HEK293 (cell line): ENCODE measurements around the gene TRPM2.

Experiments
- CTCF ChIA-PET: fragments of 350-600 bp; formaldehyde crosslinking; extraction: SDS; loops from one replicate; lab custom pipeline; 2021; ENCODE audit warnings: antibody characterized with exemption; lab: Yijun Ruan, JAX
- POLR2A ChIA-PET: fragments of 300-600 bp; formaldehyde crosslinking; extraction: SDS; loops from one replicate; lab custom pipeline; 2020; ENCODE audit warnings: antibody characterized with exemption, inconsistent platforms; lab: Yijun Ruan, JAX
- H3K27ac ChIP-seq: fragments of 200-500 bp; sonication (Bioruptor generic); 2 replicates; pipeline ENCODE4 v1.5.1; 2014; ENCODE audit warnings: low read depth, low read length, control low read depth, inconsistent platforms; ENCODE audit errors: extremely low read depth
- H3K36me3 ChIP-seq, 2 experiments: fragments of 200-500 bp in 1 of 2; sonication (Bioruptor generic) in 1 of 2; 1 replicate in 1 of 2; 2 replicates in 1 of 2; pipeline ENCODE4 v1.5.1; 2014 to 2017; ENCODE audit warnings: inconsistent platforms in 2 of 2, low read length in 2 of 2; ENCODE audit not compliant: control insufficient read depth in 2 of 2, insufficient read depth in 1 of 2
- H3K4me1 ChIP-seq: fragments of 200-500 bp; sonication (Bioruptor generic); 2 replicates; pipeline ENCODE4 v1.5.1; 2014; ENCODE audit warnings: mild to moderate bottlenecking, low read length, inconsistent platforms; ENCODE audit not compliant: control insufficient read depth, insufficient read depth
- H3K4me3 ChIP-seq: 2 replicates; pipeline ENCODE4 v1.5.1; 2011; ENCODE audit warnings: low read depth, mild to moderate bottlenecking, control low read depth, low read length, moderate library complexity
- H3K9me3 ChIP-seq: fragments of 200-500 bp; sonication (Bioruptor generic); 2 replicates; pipeline ENCODE4 v1.5.1; 2014; ENCODE audit warnings: low read depth, low read length, inconsistent platforms; ENCODE audit not compliant: control insufficient read depth, insufficient read depth
- BCL6B ChIP-seq: fragments of 450-650 bp; formaldehyde crosslinking; IDR thresholded peaks from 2 replicates; pipeline ENCODE4 v1.5.1; 2017; ENCODE audit warnings: missing biosample characterization, missing genetic modification characterization
- EGR2 ChIP-seq: fragments of 450-650 bp; formaldehyde crosslinking; IDR thresholded peaks from 2 replicates; pipeline ENCODE4 v1.5.1; 2016; ENCODE audit warnings: low read depth, missing biosample characterization, missing genetic modification characterization
- GLI4 ChIP-seq: fragments of 450-650 bp; formaldehyde crosslinking; IDR thresholded peaks from 2 replicates; pipeline ENCODE4 v1.5.1; 2016; ENCODE audit warnings: missing biosample characterization, missing genetic modification characterization
- KLF1 ChIP-seq: fragments of 450-650 bp; formaldehyde crosslinking; IDR thresholded peaks from 2 replicates; pipeline ENCODE4 v1.5.1; 2016; ENCODE audit warnings: missing biosample characterization, missing genetic modification characterization
- KLF17 ChIP-seq: fragments of 450-650 bp; formaldehyde crosslinking; IDR thresholded peaks from 2 replicates; pipeline ENCODE4 v1.5.1; 2016; ENCODE audit warnings: missing biosample characterization, missing genetic modification characterization
- MZF1 ChIP-seq: fragments of 450-650 bp; formaldehyde crosslinking; IDR thresholded peaks from 2 replicates; pipeline ENCODE4 v1.5.1; 2017; ENCODE audit warnings: missing biosample characterization, missing genetic modification characterization, borderline replicate concordance
- OSR2 ChIP-seq: fragments of 450-650 bp; formaldehyde crosslinking; IDR thresholded peaks from 2 replicates; pipeline ENCODE4 v1.5.1; 2016; ENCODE audit warnings: missing biosample characterization, missing genetic modification characterization
- SP7 ChIP-seq: fragments of 450-650 bp; formaldehyde crosslinking; IDR thresholded peaks from 2 replicates; pipeline ENCODE4 v1.5.1; 2016; ENCODE audit warnings: missing biosample characterization, missing genetic modification characterization
- TRIM28 ChIP-seq: IDR thresholded peaks from 2 replicates; pipeline ENCODE4 v1.6.1; 2011; ENCODE audit warnings: low read length, control low read depth, borderline replicate concordance
- YY1 ChIP-seq: fragments of 450-650 bp; formaldehyde crosslinking; IDR thresholded peaks from 2 replicates; pipeline ENCODE4 v1.5.1; 2018; ENCODE audit warnings: missing biosample characterization, missing genetic modification characterization
- ZBTB6 ChIP-seq: fragments of 450-650 bp; formaldehyde crosslinking; IDR thresholded peaks from 2 replicates; pipeline ENCODE4 v1.5.1; 2017; ENCODE audit warnings: missing biosample characterization, missing genetic modification characterization
- ZNF133 ChIP-seq: fragments of 450-650 bp; formaldehyde crosslinking; IDR thresholded peaks from 2 replicates; pipeline ENCODE4 v1.5.1; 2016; ENCODE audit warnings: missing biosample characterization, missing genetic modification characterization
- ZNF148 ChIP-seq: fragments of 450-650 bp; formaldehyde crosslinking; IDR thresholded peaks from 2 replicates; pipeline ENCODE4 v1.5.0; 2017; ENCODE audit warnings: missing biosample characterization, missing genetic modification characterization, borderline replicate concordance
- ZNF558 ChIP-seq: fragments of 450-650 bp; formaldehyde crosslinking; IDR thresholded peaks from 2 replicates; pipeline ENCODE4 v1.5.1; 2016; ENCODE audit warnings: missing biosample characterization, missing genetic modification characterization
- ZNF707 ChIP-seq: fragments of 450-650 bp; formaldehyde crosslinking; IDR thresholded peaks from 2 replicates; pipeline ENCODE4 v1.5.1; 2016; ENCODE audit warnings: missing biosample characterization, missing genetic modification characterization

Gene TRPM2

GRCh38 chr21:44363278-44363677 is 9.9 kb downstream of the TRPM2 start:
- Histone ChIP-seq H3K36me3 (no peaks in the 10 kb centered on the region), H3K9me3 (no peaks in the 10 kb centered on the region), H3K4me1 (no peaks in the 10 kb centered on the region), H3K4me3 (no peak overlapping the region), H3K27ac (no peak overlapping the region)
- ChIA-PET POLR2A (no interaction called here), CTCF (interaction anchor here (0.6 kb wide), 1 partner anchor 18 kb away, joined by 4 read pairs; no protein-coding TSS in a partner anchor)
- no peak for TF ChIP-seq SP7 (tag by site-specific recombination)
- TF ChIP-seq MZF1 (tag by site-specific recombination), result no peak
- no peak for TF ChIP-seq OSR2 (tag by site-specific recombination)
- TF ChIP-seq EGR2, result no peak
- no peak for TF ChIP-seq ZBTB6
- no peak for TF ChIP-seq GLI4 (tag by site-specific recombination)
- TF ChIP-seq ZNF148 (tag by site-specific recombination), result no peak
- TF ChIP-seq YY1 (tag by site-specific recombination), result no peak
- no peak for TF ChIP-seq TRIM28

GRCh38 chr21:44364151-44365053 is 11.0 kb downstream of the TRPM2 start:
- Histone ChIP-seq H3K36me3 (no peaks in the 10 kb centered on the region), H3K4me1 (no peaks in the 10 kb centered on the region), H3K4me3 (no peak overlapping the region), H3K9me3 (no peaks in the 10 kb centered on the region), H3K27ac (no peak overlapping the region)
- CTCF ChIA-PET, result interaction anchor here (0.7 kb wide), 1 partner anchor 1774 kb away, joined by 3 read pairs; no protein-coding TSS in a partner anchor
- POLR2A ChIA-PET, result no interaction called here
- peak; percentile 23; the same call in 1 of the 2 replicates for TF ChIP-seq KLF17
- 0 out of 2 replicates have a peak, but pooled peaks have one; percentile 8 for TF ChIP-seq BCL6B (tag by site-specific recombination)
- TF ChIP-seq KLF1, result peak; percentile 43; the same call in 1 of the 2 replicates
- no peak for TF ChIP-seq ZNF558 (tag by site-specific recombination)

- Histone ChIP-seq H3K9me3 (no peaks in the 10 kb centered on the region), H3K36me3 (no peaks in the 10 kb centered on the region), H3K4me1 (no peaks in the 10 kb centered on the region), H3K4me3 (no peak overlapping the region), H3K27ac (no peak overlapping the region)
- no peak for TF ChIP-seq ZNF707
- peak; percentile 43; the same call in 1 of the 2 replicates for TF ChIP-seq ZNF133
- ChIA-PET POLR2A (no interaction called here), CTCF (no interaction called here)
These were observed 12.0 kb downstream of the TRPM2 start for GRCh38 chr21:44365251-44365966.
